OCI-LY1 (cell line): ENCODE results near the gene SFXN2.

ENCODE experiments used
- H2AFZ ChIP-seq: fragments of 200-600 bp; sonication (generic), shearing (Covaris generic); 2 replicates; pipeline ENCODE4 v1.6.0; 2014; ENCODE audit warnings: antibody characterized with exemption, mild to moderate bottlenecking, low read length
- H3F3A ChIP-seq: fragments of 200-600 bp; sonication (generic), shearing (Covaris generic); 2 replicates; pipeline ENCODE4 v1.6.0; 2014; ENCODE audit warnings: mild to moderate bottlenecking, antibody characterized with exemption, low read length, moderate library complexity; ENCODE audit not compliant: insufficient read depth
- H3K27ac ChIP-seq: fragments of 200-600 bp; sonication (generic); 2 replicates; pipeline ENCODE4 v1.5.1; 2014; ENCODE audit warnings: low read length, mixed run types, mild to moderate bottlenecking, low read depth; ENCODE audit not compliant: poor library complexity, severe bottlenecking
- H3K27me3 ChIP-seq: fragments of 200-600 bp; sonication (generic); 2 replicates; pipeline ENCODE4 v1.6.0; 2014; ENCODE audit warnings: antibody characterized with exemption, mild to moderate bottlenecking, low read length, moderate library complexity; ENCODE audit not compliant: insufficient read depth
- H3K36me3 ChIP-seq: fragments of 200-600 bp; sonication (generic); 2 replicates; pipeline ENCODE4 v1.6.1; 2014; ENCODE audit warnings: mild to moderate bottlenecking, antibody characterized with exemption, low read length, moderate library complexity, mixed read lengths; ENCODE audit not compliant: insufficient read depth
- H3K4me1 ChIP-seq: fragments of 200-600 bp; sonication (generic); 2 replicates; pipeline ENCODE4 v1.5.1; 2014; ENCODE audit warnings: mild to moderate bottlenecking, low read length, moderate library complexity; ENCODE audit not compliant: insufficient read depth, severe bottlenecking
- H3K4me2 ChIP-seq: fragments of 200-600 bp; sonication (generic), shearing (Covaris generic); 2 replicates; pipeline ENCODE4 v1.6.1; 2014; ENCODE audit warnings: low read length
- H3K4me3 ChIP-seq: fragments of 200-600 bp; sonication (generic); 2 replicates; pipeline ENCODE4 v1.5.1; 2014; ENCODE audit warnings: low read length, low read depth, mild to moderate bottlenecking, mixed read lengths; ENCODE audit not compliant: poor library complexity, severe bottlenecking
- H3K79me2 ChIP-seq: fragments of 200-600 bp; shearing (Covaris generic); 2 replicates; pipeline ENCODE4 v1.6.1; 2016; ENCODE audit warnings: mixed run types, low read length, mixed read lengths; ENCODE audit not compliant: insufficient read depth
- H3K9ac ChIP-seq: fragments of 200-600 bp; sonication (generic), shearing (Covaris generic); 2 replicates; pipeline ENCODE4 v1.6.1; 2014; ENCODE audit warnings: mild to moderate bottlenecking, low read length, mixed read lengths
- H3K9me2 ChIP-seq: fragments of 200-600 bp; sonication (generic), shearing (Covaris generic); 2 replicates; pipeline ENCODE4 v1.6.1; 2014; ENCODE audit warnings: low read depth, mild to moderate bottlenecking, low read length, mixed read lengths
- H3K9me3 ChIP-seq: fragments of 200-600 bp; shearing (Covaris generic); 2 replicates; pipeline ENCODE4 v1.6.1; 2014; ENCODE audit warnings: low read length, mixed read lengths
- H4K20me1 ChIP-seq: fragments of 200-600 bp; sonication (generic), shearing (Covaris generic); 2 replicates; pipeline ENCODE4 v1.6.0; 2016; ENCODE audit warnings: mild to moderate bottlenecking, low read length; ENCODE audit not compliant: insufficient read depth
- EZH2 ChIP-seq: fragments of 200-600 bp; sonication (generic), shearing (Covaris generic); IDR thresholded peaks from 2 replicates; pipeline ENCODE4 v1.8.0; 2017; ENCODE audit warnings: borderline replicate concordance, mixed run types, mild to moderate bottlenecking, antibody characterized with exemption, low read length, moderate library complexity, mixed read lengths
- TF ChIP-seq, protein P1 (sequence below): fragments of 200-600 bp; sonication (generic), shearing (Covaris generic); IDR thresholded peaks from 2 replicates; pipeline ENCODE4 v1.5.1; 2017; ENCODE audit warnings: mild to moderate bottlenecking, antibody characterized with exemption, low read length, moderate library complexity, mixed read lengths

SFXN2 gene

GRCh38 chr10:102701272-102701671 is 13.2 kb upstream of the SFXN2 start:
- no peak overlapping the region for H3K4me2 ChIP-seq
- 0 out of 2 replicates have a peak, but pooled peaks cover 4% of the 10 kb centered on the region for H3K36me3 ChIP-seq
- no peaks in the 10 kb centered on the region for H3K27me3 ChIP-seq
- no peak for TF ChIP-seq EZH2
- TF ChIP-seq, protein P1, sequence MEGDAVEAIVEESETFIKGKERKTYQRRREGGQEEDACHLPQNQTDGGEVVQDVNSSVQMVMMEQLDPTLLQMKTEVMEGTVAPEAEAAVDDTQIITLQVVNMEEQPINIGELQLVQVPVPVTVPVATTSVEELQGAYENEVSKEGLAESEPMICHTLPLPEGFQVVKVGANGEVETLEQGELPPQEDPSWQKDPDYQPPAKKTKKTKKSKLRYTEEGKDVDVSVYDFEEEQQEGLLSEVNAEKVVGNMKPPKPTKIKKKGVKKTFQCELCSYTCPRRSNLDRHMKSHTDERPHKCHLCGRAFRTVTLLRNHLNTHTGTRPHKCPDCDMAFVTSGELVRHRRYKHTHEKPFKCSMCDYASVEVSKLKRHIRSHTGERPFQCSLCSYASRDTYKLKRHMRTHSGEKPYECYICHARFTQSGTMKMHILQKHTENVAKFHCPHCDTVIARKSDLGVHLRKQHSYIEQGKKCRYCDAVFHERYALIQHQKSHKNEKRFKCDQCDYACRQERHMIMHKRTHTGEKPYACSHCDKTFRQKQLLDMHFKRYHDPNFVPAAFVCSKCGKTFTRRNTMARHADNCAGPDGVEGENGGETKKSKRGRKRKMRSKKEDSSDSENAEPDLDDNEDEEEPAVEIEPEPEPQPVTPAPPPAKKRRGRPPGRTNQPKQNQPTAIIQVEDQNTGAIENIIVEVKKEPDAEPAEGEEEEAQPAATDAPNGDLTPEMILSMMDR = no peak
- H3F3A ChIP-seq = no peaks in the 10 kb centered on the region
- no peaks in the 10 kb centered on the region for H3K9me3 ChIP-seq
- no peak overlapping the region for H3K27ac ChIP-seq
- no peaks in the 10 kb centered on the region for H4K20me1 ChIP-seq
- peaks cover 5% of the 10 kb centered on the region for H3K4me1 ChIP-seq
- no peak overlapping the region for H2AFZ ChIP-seq
- H3K9ac ChIP-seq = no peak overlapping the region
- H3K79me2 ChIP-seq = no peaks in the 10 kb centered on the region
- no peak overlapping the region for H3K4me3 ChIP-seq
- H3K9me2 ChIP-seq = no peaks in the 10 kb centered on the region

DNA sequence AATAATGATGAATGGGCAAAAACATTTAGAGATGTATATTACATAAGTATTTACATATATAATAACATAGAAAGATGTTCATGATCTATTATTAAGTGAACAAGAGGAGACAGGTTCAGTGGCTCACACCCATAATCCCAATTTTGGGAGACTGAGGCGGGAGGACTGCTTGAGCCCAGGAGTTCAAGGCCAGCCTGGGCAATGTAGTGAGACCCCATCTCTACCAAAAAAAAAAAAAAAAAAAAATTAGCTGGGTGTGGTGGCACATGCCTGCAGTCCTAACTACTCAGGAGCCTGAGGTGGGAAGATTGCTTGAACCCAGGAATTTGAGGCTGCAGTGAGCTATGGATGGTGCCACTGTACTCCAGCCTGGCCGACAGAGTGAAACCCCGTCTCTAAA is 12.6 kb upstream of the SFXN2 start:
- H3K36me3 ChIP-seq = 0 out of 2 replicates have a peak, but pooled peaks cover under 1% of the 10 kb centered on the region
- no peak overlapping the region for H3K4me2 ChIP-seq
- TF ChIP-seq EZH2 = no peak
- TF ChIP-seq, protein P1 = no peak
- H3K9me3 ChIP-seq = no peaks in the 10 kb centered on the region
- no peaks in the 10 kb centered on the region for H3K79me2 ChIP-seq
- no peaks in the 10 kb centered on the region for H3K27me3 ChIP-seq
- no peak overlapping the region for H3K27ac ChIP-seq
- H3K4me3 ChIP-seq = no peak overlapping the region
- no peaks in the 10 kb centered on the region for H4K20me1 ChIP-seq
- H3K4me1 ChIP-seq = peaks cover 5% of the 10 kb centered on the region
- H3K9me2 ChIP-seq = no peaks in the 10 kb centered on the region
- no peaks in the 10 kb centered on the region for H3F3A ChIP-seq
- no peak overlapping the region for H2AFZ ChIP-seq
- H3K9ac ChIP-seq = no peak overlapping the region

- H4K20me1 ChIP-seq = no peaks in the 10 kb centered on the region
- H3K9me2 ChIP-seq = no peaks in the 10 kb centered on the region
- no peaks in the 10 kb centered on the region for H3K36me3 ChIP-seq
- TF ChIP-seq, protein P1 = no peak
- TF ChIP-seq EZH2 = no peak
- H3K9me3 ChIP-seq = no peaks in the 10 kb centered on the region
- H3K27me3 ChIP-seq = no peaks in the 10 kb centered on the region
- H2AFZ ChIP-seq = no peak overlapping the region
- no peaks in the 10 kb centered on the region for H3K79me2 ChIP-seq
- H3K4me1 ChIP-seq = peaks cover 5% of the 10 kb centered on the region
- H3K4me3 ChIP-seq = no peak overlapping the region
- H3K9ac ChIP-seq = no peak overlapping the region
- no peak overlapping the region for H3K27ac ChIP-seq
- H3K4me2 ChIP-seq = no peak overlapping the region
- no peaks in the 10 kb centered on the region for H3F3A ChIP-seq
Measured at GRCh38 chr10:102702742-102703141, 11.7 kb upstream of the SFXN2 start.
